ENCODE data around the gene MYT1.
"Not testable (repeated sequence)": the region's sequence is repeated elsewhere in the genome, so short reads cannot be mapped to it uniquely, and the experiment has no call there.

Gene MYT1

GRCh38 chr20:64220891-64221527, 56.8 kb downstream of the MYT1 start:
- no peak for DNase-seq

GRCh38 chr20:64222291-64222735, 58.1 kb downstream of the MYT1 start:
- DNase-seq: no peak

- DNase-seq: no peak
Observed at GRCh38 chr20:64222851-64223525, 58.7 kb downstream of the MYT1 start.

- DNase-seq: no peak
Observed at GRCh38 chr20:64223526-64224067, 59.3 kb downstream of the MYT1 start.

- peak; percentile 95 for DNase-seq
Observed at GRCh38 chr20:64224351-64225170, 60.3 kb downstream of the MYT1 start.

GRCh38 chr20:64225171-64225595, 60.9 kb downstream of the MYT1 start:
- DNase-seq: no peak

- no peak for DNase-seq
Observed at GRCh38 chr20:64225828-64226598, 61.8 kb downstream of the MYT1 start.

- no peak for DNase-seq
Observed at GRCh38 chr20:64226686-64227580, 62.7 kb downstream of the MYT1 start.

GRCh38 chr20:64228086-64228653, 63.9 kb downstream of the MYT1 start:
- no peak for DNase-seq

GRCh38 chr20:64228751-64229506, 64.7 kb downstream of the MYT1 start:
- no peak for DNase-seq

GRCh38 chr20:64229507-64230061, 65.3 kb downstream of the MYT1 start:
- DNase-seq: no peak

- no peak for DNase-seq
Observed at GRCh38 chr20:64230461-64231145, 66.4 kb downstream of the MYT1 start.

GRCh38 chr20:64231621-64232550, 67.6 kb downstream of the MYT1 start:
- DNase-seq: no peak

- no peak for DNase-seq
Observed at GRCh38 chr20:64232794-64233193, 68.5 kb downstream of the MYT1 start.

- no peak for DNase-seq
Observed at GRCh38 chr20:64233725-64234124, 69.5 kb downstream of the MYT1 start.

- DNase-seq: no peak
Observed at GRCh38 chr20:64234291-64234791, 70.1 kb downstream of the MYT1 start.

- not testable (repeated sequence) for DNase-seq
Observed at GRCh38 chr20:64234921-64235565, 70.8 kb downstream of the MYT1 start.
